MM.1S (cell line): Measurements from ENCODE around the gene FAM174C.

Experiments
- CTCF ChIP-seq: fragments of 300-600 bp; sonication (generic); IDR thresholded peaks from 2 replicates; pipeline ENCODE4 v1.5.1; 2016; ENCODE audit warnings: antibody characterized with exemption, low read length, mixed read lengths
- EZH2 ChIP-seq: fragments of 300-600 bp; sonication (generic); optimal IDR thresholded peaks from 2 replicates; pipeline ENCODE3; 2017; ENCODE audit warnings: low read depth, mild to moderate bottlenecking, antibody characterized with exemption, low read length, mixed read lengths
- EZH2phosphoT487 ChIP-seq: fragments of 300-600 bp; sonication (generic); IDR thresholded peaks from 2 replicates; pipeline ENCODE4 v1.6.1; 2018; ENCODE audit warnings: antibody characterized with exemption, low read length

- no peak for TF ChIP-seq CTCF
- no peak for TF ChIP-seq EZH2phosphoT487
- TF ChIP-seq EZH2, result no peak
Measured at GRCh38 chr19:1293782-1294604, 18.7 kb downstream of the FAM174C start.
